GM19438 (cell line): ENCODE data around the gene PTGR2.
"Not testable (repeated sequence)": the region's sequence is repeated elsewhere in the genome, so short reads cannot be mapped to it uniquely, and the experiment has no call there.

ENCODE experiments used
- ATAC-seq: cut with Tn5 transposase; IDR thresholded peaks from one replicate; pipeline ENCODE4 v1.9.1; 2021; ENCODE audit warnings: low read depth; ENCODE audit not compliant: unreplicated experiment

Gene PTGR2

GRCh38 chr14:73829526-73830431 is 21.9 kb upstream of the PTGR2 start:
- ATAC-seq, result no peak

- no peak for ATAC-seq
Observed at GRCh38 chr14:73833034-73833433, 18.6 kb upstream of the PTGR2 start.

- no peak for ATAC-seq
Observed at GRCh38 chr14:73833530-73834260, 17.9 kb upstream of the PTGR2 start.

- no peak for ATAC-seq
Observed at GRCh38 chr14:73834261-73834625, 17.4 kb upstream of the PTGR2 start.

GRCh38 chr14:73838293-73839034 is 13.2 kb upstream of the PTGR2 start:
- ATAC-seq, result not testable (repeated sequence)

GRCh38 chr14:73842201-73842600 is 9.4 kb upstream of the PTGR2 start:
- ATAC-seq, result no peak

- ATAC-seq, result no peak
Observed at GRCh38 chr14:73842851-73843250, 8.8 kb upstream of the PTGR2 start.

GRCh38 chr14:73843296-73843695 is 8.3 kb upstream of the PTGR2 start:
- ATAC-seq, result no peak

GRCh38 chr14:73846947-73847346 is 4.7 kb upstream of the PTGR2 start:
- ATAC-seq, result no peak

GRCh38 chr14:73851000-73851399 is 631 bp upstream of the PTGR2 start:
- no peak for ATAC-seq

GRCh38 chr14:73859145-73859544 is 7.5 kb downstream of the PTGR2 start:
- ATAC-seq, result no peak

GRCh38 chr14:73861073-73861472 is 9.4 kb downstream of the PTGR2 start:
- ATAC-seq, result no peak

- ATAC-seq, result no peak
Observed at GRCh38 chr14:73862480-73862879, 10.8 kb downstream of the PTGR2 start.

GRCh38 chr14:73863209-73863608 is 11.6 kb downstream of the PTGR2 start:
- no peak for ATAC-seq

- ATAC-seq, result no peak
Observed at GRCh38 chr14:73865534-73866113, 14.0 kb downstream of the PTGR2 start.

- ATAC-seq, result not testable (repeated sequence)
Observed at GRCh38 chr14:73869754-73870153, 18.1 kb downstream of the PTGR2 start.

GRCh38 chr14:73870525-73871235 is 19.0 kb downstream of the PTGR2 start:
- no peak for ATAC-seq

- ATAC-seq, result no peak
Observed at GRCh38 chr14:73873660-73874059, 22.0 kb downstream of the PTGR2 start.

- no peak for ATAC-seq
Observed at GRCh38 chr14:73877790-73878189, 26.2 kb downstream of the PTGR2 start.

GRCh38 chr14:73878436-73878835 is 26.8 kb downstream of the PTGR2 start:
- no peak for ATAC-seq
